SK-N-SH (cell line): ENCODE results near the gene TMEM72. TPM values are rescaled to one million over a fixed set of nuclear protein-coding genes. Genes with fewer than 3 reads are reported as not detected.

ENCODE experiments used
- CTCF ChIA-PET: fragments of 300-600, 350-600 bp; formaldehyde crosslinking; extraction: SDS; loops from one replicate; lab custom pipeline; 2021; lab: Yijun Ruan, JAX
- POLR2A ChIA-PET: fragments of 350-600 bp; sonication (Branson Sonifier 250); formaldehyde crosslinking; extraction: SDS; loops from one replicate; lab custom pipeline; 2020; ENCODE audit warnings: antibody characterized with exemption, inconsistent platforms; lab: Yijun Ruan, JAX
- DNase-seq: peaks from one replicate; pipeline ENCODE4 v3.0.0; 2012
- H2AFZ ChIP-seq: fragments of 200-600 bp; sonication (generic); 2 replicates; pipeline ENCODE4 v1.8.1; 2016; ENCODE audit warnings: antibody characterized with exemption, mild to moderate bottlenecking, low read depth
- H3F3A ChIP-seq: fragments of 200-600 bp; sonication (generic); replicated peaks from 2 replicates; pipeline ENCODE3; 2016; ENCODE audit warnings: antibody characterized with exemption, mild to moderate bottlenecking; ENCODE audit not compliant: insufficient read depth
- H3K27ac ChIP-seq, 2 experiments: fragments of 200-500 bp in 1 of 2; fragments of 200-600 bp in 1 of 2; sonication (Bioruptor generic) in 1 of 2; sonication (generic), shearing (Covaris generic) in 1 of 2; 2 replicates each; pipeline versions ENCODE4 v1.5.1 to v1.6.1; 2014 to 2016; ENCODE audit warnings: low read depth in 2 of 2, inconsistent platforms in 1 of 2, low read length in 1 of 2, mild to moderate bottlenecking in 1 of 2, mixed read lengths in 1 of 2
- H3K27me3 ChIP-seq: fragments of 200-600 bp; sonication (generic), shearing (Covaris generic); 2 replicates; pipeline ENCODE4 v1.6.1; 2016; ENCODE audit warnings: mixed run types; ENCODE audit not compliant: insufficient read depth
- H3K36me3 ChIP-seq, 2 experiments: fragments of 200-500 bp in 1 of 2; fragments of 200-600 bp in 1 of 2; sonication (Bioruptor generic) in 1 of 2; sonication (generic) in 1 of 2; replicated peaks in 1 of 2; 2 replicates each; pipeline versions ENCODE3 to v1.5.1; 2014 to 2016; ENCODE audit warnings: low read length in 1 of 2, mild to moderate bottlenecking in 1 of 2; ENCODE audit not compliant: insufficient read depth in 2 of 2, control insufficient read depth in 1 of 2
- H3K4me1 ChIP-seq, 2 experiments: fragments of 200-500 bp in 1 of 2; fragments of 200-600 bp in 1 of 2; sonication (Bioruptor generic) in 1 of 2; sonication (generic), shearing (Covaris generic) in 1 of 2; 2 replicates each; pipeline versions ENCODE4 v1.5.1 to v1.6.1; 2014 to 2016; ENCODE audit warnings: low read depth in 1 of 2, low read length in 1 of 2, mixed run types in 1 of 2; ENCODE audit not compliant: insufficient read depth in 2 of 2, control insufficient read depth in 1 of 2
- H3K4me2 ChIP-seq: fragments of 200-600 bp; sonication (generic), shearing (Covaris generic); 2 replicates; pipeline ENCODE4 v1.6.1; 2017; ENCODE audit warnings: mixed run types
- H3K4me3 ChIP-seq, 2 experiments: fragments of 200-500 bp in 1 of 2; fragments of 200-600 bp in 1 of 2; sonication (Bioruptor generic) in 1 of 2; sonication (generic), shearing (Covaris generic) in 1 of 2; 2 replicates each; pipeline versions ENCODE4 v1.5.1 to v1.8.1; 2014 to 2016; ENCODE audit warnings: low read depth in 2 of 2, inconsistent platforms in 1 of 2, low read length in 1 of 2, mild to moderate bottlenecking in 1 of 2, mixed read lengths in 1 of 2, moderate library complexity in 1 of 2
- H3K79me2 ChIP-seq: fragments of 200-600 bp; sonication (generic); 2 replicates; pipeline ENCODE4 v1.8.1; 2017; ENCODE audit warnings: mild to moderate bottlenecking; ENCODE audit not compliant: insufficient read depth
- H3K9ac ChIP-seq: fragments of 200-600 bp; sonication (generic); 2 replicates; pipeline ENCODE4 v1.6.1; 2017; ENCODE audit warnings: mixed run types
- H3K9me2 ChIP-seq: fragments of 200-600 bp; sonication (generic); 2 replicates; pipeline ENCODE4 v1.6.1; 2017; ENCODE audit warnings: mixed run types
- H3K9me3 ChIP-seq: fragments of 200-600 bp; sonication (generic); 2 replicates; pipeline ENCODE4 v1.6.1; 2017; ENCODE audit warnings: mixed run types, mild to moderate bottlenecking, moderate library complexity
- H4K20me1 ChIP-seq: fragments of 200-600 bp; sonication (generic); 2 replicates; pipeline ENCODE4 v1.6.1; 2017; ENCODE audit warnings: mild to moderate bottlenecking, mixed run types; ENCODE audit not compliant: insufficient read depth
- FOSL2 ChIP-seq: IDR thresholded peaks from 2 replicates; pipeline ENCODE4 v1.4.0; 2012; ENCODE audit warnings: low read depth, mild to moderate bottlenecking, moderate library complexity, borderline replicate concordance
- FOXJ3 ChIP-seq: sonication (generic); formaldehyde crosslinking; IDR thresholded peaks from 2 replicates; pipeline ENCODE4 v1.5.1; 2020; ENCODE audit warnings: mild to moderate bottlenecking, missing genetic modification reagents
- NRF1 ChIP-seq: IDR thresholded peaks from 2 replicates; pipeline ENCODE4 v1.6.1; 2012; ENCODE audit warnings: low read depth, mild to moderate bottlenecking, low read length
- RAD21 ChIP-seq: IDR thresholded peaks from 2 replicates; pipeline ENCODE4 v1.6.1; 2012; ENCODE audit warnings: mild to moderate bottlenecking, low read length
- RCOR1 ChIP-seq: fragments of 150-350 bp; IDR thresholded peaks from 2 replicates; pipeline ENCODE4 v1.6.1; 2017; ENCODE audit warnings: antibody characterized with exemption, low read length
- WGBS: methylation state at CpG from one replicate; pipeline ENCODE4 v1.1.6; 2017; ENCODE audit warnings: low lambda C conversion rate; 5-methylcytosine and 5-hydroxymethylcytosine counted together
- polyA plus RNA-seq, 3 experiments: library from polyadenylated mRNA; depleted of rRNA; stranded (reverse); fragments of >200 nt; gene quantifications; 2 replicates each; pipeline ENCODE4 v1.2.3, GENCODE V29; 2012
- TF ChIP-seq, protein P1 (sequence below): IDR thresholded peaks from 2 replicates; pipeline ENCODE4 v1.6.1; 2012; ENCODE audit warnings: mild to moderate bottlenecking, low read depth, low read length, moderate library complexity
- TF ChIP-seq, protein P2 (sequence below): fragments of 200-600 bp; sonication (generic); IDR thresholded peaks from 2 replicates; pipeline ENCODE4 v1.6.1; 2017; ENCODE audit warnings: antibody characterized with exemption, mild to moderate bottlenecking, moderate library complexity

Gene TMEM72
- polyA plus RNA-seq, 1 of the 3 experiments (the other 2 are of a cell fraction): not detected

DNA sequence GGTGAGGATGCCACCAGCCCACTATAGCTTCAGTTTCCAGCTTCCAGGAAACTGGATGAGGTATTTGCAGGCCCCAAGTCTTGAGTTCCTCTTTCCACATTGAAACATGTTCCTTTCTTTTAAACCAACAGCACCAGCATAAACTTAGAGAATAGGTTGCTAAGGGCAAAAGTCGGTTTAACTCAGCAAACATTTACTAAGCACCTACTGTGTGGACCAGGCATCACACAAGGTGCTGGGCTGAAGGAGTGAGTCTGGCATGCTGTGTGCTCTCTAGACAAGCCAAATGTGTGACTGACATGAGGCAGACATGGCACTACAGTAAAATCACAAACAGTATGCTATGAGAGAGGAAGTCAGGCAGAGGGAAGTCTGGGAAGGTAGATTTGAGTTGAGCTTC lies 37.5 kb downstream of the TMEM72 start:
- H3K9me3 ChIP-seq: peaks cover 9% of the 10 kb centered on the region; the same call in 1 of the 2 replicates
- no peak overlapping the region for H3K4me2 ChIP-seq
- H3K36me3 ChIP-seq: no peaks in the 10 kb centered on the region
- POLR2A ChIA-PET: no interaction called here
- 67% methylated on average over 1 of the region's 1 CpG for WGBS
- H3K9ac ChIP-seq: no peak overlapping the region
- CTCF ChIA-PET: interaction anchor here (0.7 to 6.5 kb wide), 3 partner anchors 16 to 1280 kb away, joined by 3 to 44 read pairs (median 3); no protein-coding TSS in a partner anchor
- no peak overlapping the region for H3K27ac ChIP-seq
- H4K20me1 ChIP-seq: no peaks in the 10 kb centered on the region
- no peaks in the 10 kb centered on the region for H3K27me3 ChIP-seq
- no peaks in the 10 kb centered on the region for H3F3A ChIP-seq
- DNase-seq: no peak
- no peak overlapping the region for H2AFZ ChIP-seq
- TF ChIP-seq NRF1 (no peak), FOSL2 (no peak), RCOR1 (no peak), RAD21 (no peak)
- TF ChIP-seq, protein P1, sequence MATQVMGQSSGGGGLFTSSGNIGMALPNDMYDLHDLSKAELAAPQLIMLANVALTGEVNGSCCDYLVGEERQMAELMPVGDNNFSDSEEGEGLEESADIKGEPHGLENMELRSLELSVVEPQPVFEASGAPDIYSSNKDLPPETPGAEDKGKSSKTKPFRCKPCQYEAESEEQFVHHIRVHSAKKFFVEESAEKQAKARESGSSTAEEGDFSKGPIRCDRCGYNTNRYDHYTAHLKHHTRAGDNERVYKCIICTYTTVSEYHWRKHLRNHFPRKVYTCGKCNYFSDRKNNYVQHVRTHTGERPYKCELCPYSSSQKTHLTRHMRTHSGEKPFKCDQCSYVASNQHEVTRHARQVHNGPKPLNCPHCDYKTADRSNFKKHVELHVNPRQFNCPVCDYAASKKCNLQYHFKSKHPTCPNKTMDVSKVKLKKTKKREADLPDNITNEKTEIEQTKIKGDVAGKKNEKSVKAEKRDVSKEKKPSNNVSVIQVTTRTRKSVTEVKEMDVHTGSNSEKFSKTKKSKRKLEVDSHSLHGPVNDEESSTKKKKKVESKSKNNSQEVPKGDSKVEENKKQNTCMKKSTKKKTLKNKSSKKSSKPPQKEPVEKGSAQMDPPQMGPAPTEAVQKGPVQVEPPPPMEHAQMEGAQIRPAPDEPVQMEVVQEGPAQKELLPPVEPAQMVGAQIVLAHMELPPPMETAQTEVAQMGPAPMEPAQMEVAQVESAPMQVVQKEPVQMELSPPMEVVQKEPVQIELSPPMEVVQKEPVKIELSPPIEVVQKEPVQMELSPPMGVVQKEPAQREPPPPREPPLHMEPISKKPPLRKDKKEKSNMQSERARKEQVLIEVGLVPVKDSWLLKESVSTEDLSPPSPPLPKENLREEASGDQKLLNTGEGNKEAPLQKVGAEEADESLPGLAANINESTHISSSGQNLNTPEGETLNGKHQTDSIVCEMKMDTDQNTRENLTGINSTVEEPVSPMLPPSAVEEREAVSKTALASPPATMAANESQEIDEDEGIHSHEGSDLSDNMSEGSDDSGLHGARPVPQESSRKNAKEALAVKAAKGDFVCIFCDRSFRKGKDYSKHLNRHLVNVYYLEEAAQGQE: no peak
- H3K4me1 ChIP-seq: peaks cover 4 to 6% of the 10 kb centered on the region in 2 experiments; a peak in 2 of 4 replicates
- H3K4me3 ChIP-seq: no peak overlapping the region
- H3K9me2 ChIP-seq: no peaks in the 10 kb centered on the region
- H3K79me2 ChIP-seq: no peaks in the 10 kb centered on the region

DNA sequence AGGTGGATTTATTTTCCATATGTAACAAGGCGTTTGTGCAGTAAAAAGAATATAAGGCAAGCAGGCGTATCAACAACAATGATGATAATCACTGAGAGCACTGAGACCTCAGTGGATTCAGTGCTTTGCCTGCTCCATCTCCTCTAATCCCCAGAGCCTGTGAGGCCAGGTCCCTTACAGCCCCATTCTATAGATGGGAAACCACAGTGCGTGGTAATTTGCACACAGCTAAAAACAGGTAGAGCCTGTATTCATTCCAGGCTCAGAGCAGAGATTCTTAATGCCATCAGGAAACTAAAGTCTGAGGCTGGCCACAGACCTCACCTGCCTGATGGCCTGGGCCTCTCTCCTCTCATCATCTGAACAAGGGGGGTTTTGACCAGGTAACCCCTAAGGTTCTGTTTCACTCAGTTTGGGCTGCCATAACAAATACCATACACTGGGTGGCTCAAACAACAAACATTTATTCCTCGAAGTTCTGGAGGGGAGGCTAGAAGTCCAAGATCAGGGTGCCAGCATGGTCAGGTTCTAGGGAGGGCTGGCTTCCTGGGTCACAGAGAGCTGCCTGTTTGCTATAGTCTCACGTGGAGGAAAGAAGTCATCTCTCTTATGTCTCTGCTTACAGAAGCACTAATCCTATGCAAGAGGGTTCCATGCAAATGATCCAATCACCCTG lies 38.1 kb downstream of the TMEM72 start:
- CTCF ChIA-PET: interaction anchor here (0.7 to 6.5 kb wide), 3 partner anchors 16 to 25 kb away, joined by 3 to 44 read pairs (median 4); no protein-coding TSS in a partner anchor

More for the DNA sequence above, 38.1 kb downstream of the TMEM72 start:
- 77% methylated on average over 5 of the region's 5 CpGs for WGBS
- Histone ChIP-seq H3K4me2 (no peak overlapping the region), H3K79me2 (no peaks in the 10 kb centered on the region; the same call in 1 of the 2 replicates), H3K27ac (no peak overlapping the region), H3K9ac (no peak overlapping the region), H3K27me3 (no peaks in the 10 kb centered on the region), H3K9me3 (peaks cover 6% of the 10 kb centered on the region; the same call in 1 of the 2 replicates), H3K4me3 (no peak overlapping the region), H2AFZ (no peak overlapping the region)
- no peak for DNase-seq
- TF ChIP-seq, protein P2, sequence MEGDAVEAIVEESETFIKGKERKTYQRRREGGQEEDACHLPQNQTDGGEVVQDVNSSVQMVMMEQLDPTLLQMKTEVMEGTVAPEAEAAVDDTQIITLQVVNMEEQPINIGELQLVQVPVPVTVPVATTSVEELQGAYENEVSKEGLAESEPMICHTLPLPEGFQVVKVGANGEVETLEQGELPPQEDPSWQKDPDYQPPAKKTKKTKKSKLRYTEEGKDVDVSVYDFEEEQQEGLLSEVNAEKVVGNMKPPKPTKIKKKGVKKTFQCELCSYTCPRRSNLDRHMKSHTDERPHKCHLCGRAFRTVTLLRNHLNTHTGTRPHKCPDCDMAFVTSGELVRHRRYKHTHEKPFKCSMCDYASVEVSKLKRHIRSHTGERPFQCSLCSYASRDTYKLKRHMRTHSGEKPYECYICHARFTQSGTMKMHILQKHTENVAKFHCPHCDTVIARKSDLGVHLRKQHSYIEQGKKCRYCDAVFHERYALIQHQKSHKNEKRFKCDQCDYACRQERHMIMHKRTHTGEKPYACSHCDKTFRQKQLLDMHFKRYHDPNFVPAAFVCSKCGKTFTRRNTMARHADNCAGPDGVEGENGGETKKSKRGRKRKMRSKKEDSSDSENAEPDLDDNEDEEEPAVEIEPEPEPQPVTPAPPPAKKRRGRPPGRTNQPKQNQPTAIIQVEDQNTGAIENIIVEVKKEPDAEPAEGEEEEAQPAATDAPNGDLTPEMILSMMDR: 0 out of 2 replicates have a peak, but pooled peaks have one; percentile 6
- no peak for TF ChIP-seq FOXJ3
- TF ChIP-seq, all 33 proteins: peak for 1
- Histone ChIP-seq H4K20me1 (no peaks in the 10 kb centered on the region), H3K9me2 (no peaks in the 10 kb centered on the region), H3F3A (no peaks in the 10 kb centered on the region), H3K36me3 (no peaks in the 10 kb centered on the region), H3K4me1 (peaks cover 4 to 6% of the 10 kb centered on the region in 2 experiments; a peak in 2 of 4 replicates)
- POLR2A ChIA-PET: no interaction called here
